ENCODE results near the gene RGS8.

GRCh38 chr1:182651339-182651724 is 33.1 kb downstream of the RGS8 start:
- no peak for TF ChIP-seq EP300 (IDR thresholded peaks at IDR 0.05)
- no peak for TF ChIP-seq CTCF (IDR thresholded peaks at IDR 0.05)
- no peak for TF ChIP-seq POLR2AphosphoS5 (IDR thresholded peaks at IDR 0.05)

All from gastroesophageal sphincter (tissue), 3 donors.